Stomach (tissue), 4 donors: ENCODE measurements around the gene SF3B1.

Source experiments
- CTCF ChIP-seq, 7 experiments: fragments of 450-650 bp in 4 of 7; fragments of 200-600 bp in 3 of 7; sonication (generic) in 3 of 7; IDR thresholded peaks; one replicate each; pipeline ENCODE4 v1.5.1; 2016 to 2019; ENCODE audit warnings: antibody characterized with exemption in 7 of 7, control low read depth in 2 of 7, mild to moderate bottlenecking in 1 of 7
- POLR2AphosphoS5 ChIP-seq, 3 donors: sonication (generic); formaldehyde crosslinking; IDR thresholded peaks; one replicate each; pipeline ENCODE4 v1.6.1; 2016; ENCODE audit warnings: antibody characterized with exemption in 3 of 3

GRCh38 chr2:197398913-197399312 is 35.9 kb downstream of the SF3B1 start:
- TF ChIP-seq POLR2AphosphoS5 (IDR thresholded peaks at IDR 0.05) (no peak), CTCF (IDR thresholded peaks at IDR 0.05) (no peak)
